RWPE1 (cell line): ENCODE results near the gene NT5C2.

ENCODE experiments used
- CTCF ChIA-PET: fragments of 350-600 bp; sonication (Branson Sonifier 250); formaldehyde crosslinking; extraction: SDS; loops from one replicate; lab custom pipeline; 2021; lab: Yijun Ruan, JAX
- POLR2A ChIA-PET: fragments of 400-600 bp; formaldehyde crosslinking; extraction: SDS; loops from one replicate; lab custom pipeline; 2020; ENCODE audit warnings: antibody characterized with exemption; ENCODE audit not compliant: low non-redundant PET; lab: Yijun Ruan, JAX
- DNase-seq: peaks from one replicate; pipeline ENCODE4 v3.0.0; 2012; ENCODE audit warnings: low spot score
- H3K27ac ChIP-seq: fragments of 450-650 bp; 2 replicates; pipeline ENCODE4 v1.5.1; 2017
- CTCF ChIP-seq: fragments of 450-650 bp; conservative IDR thresholded peaks from 2 replicates; pipeline ENCODE4 v1.5.1; 2017; ENCODE audit warnings: low read depth, mild to moderate bottlenecking

Gene NT5C2

GRCh38 chr10:103082683-103083082 lies 110.4 kb downstream of the NT5C2 start:
- POLR2A ChIA-PET: no interaction called here
- DNase-seq: no peak
- no peak overlapping the region for H3K27ac ChIP-seq
- CTCF ChIA-PET: interaction anchor here (1.5 kb wide), 1 partner anchor 162 kb away, joined by 5 read pairs; no protein-coding TSS in a partner anchor
- TF ChIP-seq CTCF: no peak

GRCh38 chr10:103080891-103081581 lies 112.0 kb downstream of the NT5C2 start:
- no peak overlapping the region for H3K27ac ChIP-seq
- CTCF ChIA-PET: interaction anchor here (1.5 kb wide), 1 partner anchor 163 kb away, joined by 5 read pairs; no protein-coding TSS in a partner anchor
- no peak for TF ChIP-seq CTCF
- peak; percentile 35 for DNase-seq
- POLR2A ChIA-PET: no interaction called here

- CTCF ChIA-PET: interaction anchor here (1.0 kb wide), 1 partner anchor 178 kb away, joined by 4 read pairs; no protein-coding TSS in a partner anchor
- no peak overlapping the region for H3K27ac ChIP-seq
- DNase-seq: no peak
- POLR2A ChIA-PET: no interaction called here
- no peak for TF ChIP-seq CTCF
These were observed 113.1 kb downstream of the NT5C2 start for GRCh38 chr10:103079946-103080345.

- TF ChIP-seq CTCF: no peak
- no peak overlapping the region for H3K27ac ChIP-seq
- CTCF ChIA-PET: interaction anchor here (1.0 kb wide), 1 partner anchor 177 kb away, joined by 4 read pairs; no protein-coding TSS in a partner anchor
- POLR2A ChIA-PET: no interaction called here
- no peak for DNase-seq
These were observed 114.0 kb downstream of the NT5C2 start for GRCh38 chr10:103079100-103079499.

- CTCF ChIA-PET: interaction anchor here (1.0 kb wide), 1 partner anchor 177 kb away, joined by 4 read pairs; no protein-coding TSS in a partner anchor
- DNase-seq: no peak
- no peak for TF ChIP-seq CTCF
- POLR2A ChIA-PET: no interaction called here
- H3K27ac ChIP-seq: no peak overlapping the region
These were observed 114.4 kb downstream of the NT5C2 start for GRCh38 chr10:103078676-103079075.

GRCh38 chr10:103078309-103078615 lies 114.8 kb downstream of the NT5C2 start:
- no peak overlapping the region for H3K27ac ChIP-seq
- POLR2A ChIA-PET: no interaction called here
- TF ChIP-seq CTCF: no peak
- no peak for DNase-seq
- CTCF ChIA-PET: no interaction called here
